K562 (cell line): ENCODE results near the gene ANKRD34A. TPM values are rescaled to one million over a fixed set of nuclear protein-coding genes. Genes with fewer than 3 reads are reported as not detected.

Source experiments
- ATAC-seq: fragments of 200-7000 bp; cut with Tn5 transposase; 3 replicates; pipeline ENCODE4 v1.9.1; 2020; ENCODE audit warnings: moderate library complexity
- BruUV-seq: library from RNA; stranded (reverse); fragments of 400-500 nt; replicated peaks from 2 replicates; lab custom pipeline; 2021; lab: Mats Ljungman, UMichigan
- CTCF ChIA-PET: fragments of 300-600 bp; formaldehyde crosslinking; extraction: SDS; loops from one replicate; lab custom pipeline; 2021; ENCODE audit warnings: low intra/inter-chr PET ratio; lab: Yijun Ruan, JAX
- POLR2A ChIA-PET: fragments of 300-600, 350-650 bp; sonication (Branson Sonifier 250); formaldehyde crosslinking; extraction: SDS; loops from one replicate; lab custom pipeline; 2021; ENCODE audit warnings: antibody characterized with exemption, inconsistent platforms; lab: Yijun Ruan, JAX
- DNase-seq, 4 experiments: peaks; one replicate each; pipeline versions ENCODE4 v3.0.0 to v3.0.0-alpha.2; 2011 to 2018; ENCODE audit warnings: low spot score in 3 of 4, mixed read lengths in 3 of 4; ENCODE audit errors: extremely low read depth in 1 of 4
- FAIRE-seq: peaks from 2 replicates; lab custom pipeline; 2011; peaks lifted over from hg19 to GRCh38; lab: Jason Lieb, UNC
- H2AFZ ChIP-seq: 2 replicates; pipeline ENCODE4 v1.6.0; 2011; ENCODE audit warnings: low read depth, low read length, control low read depth, inconsistent platforms
- H3K27ac ChIP-seq: fragments of 200-600 bp; 3 replicates; pipeline ENCODE4 v1.8.0; 2011; ENCODE audit warnings: low read depth, mild to moderate bottlenecking, control low read depth, inconsistent platforms, low read length, moderate library complexity, mixed read lengths; ENCODE audit errors: extremely low read depth
- H3K27me3 ChIP-seq, 2 experiments: fragments of 300-600 bp in 1 of 2; 2 replicates in 1 of 2; 3 replicates in 1 of 2; pipeline versions ENCODE4 v1.6.0 to v1.8.0; 2011; ENCODE audit warnings: inconsistent platforms in 2 of 2, low read length in 2 of 2, mild to moderate bottlenecking in 1 of 2, mixed read lengths in 1 of 2, moderate library complexity in 1 of 2; ENCODE audit not compliant: control insufficient read depth in 2 of 2, insufficient read depth in 2 of 2
- H3K36me3 ChIP-seq: fragments of 300-600 bp; 3 replicates; pipeline ENCODE4 v1.8.0; 2011; ENCODE audit warnings: mild to moderate bottlenecking, low read length, inconsistent platforms; ENCODE audit not compliant: control insufficient read depth, insufficient read depth
- H3K4me1 ChIP-seq, 2 experiments: fragments of 200-600 bp in 1 of 2; replicated peaks in 1 of 2; 2 replicates in 1 of 2; 3 replicates in 1 of 2; pipeline versions ENCODE4 v1.5.1 to v1.8.0; 2011; ENCODE audit warnings: inconsistent platforms in 2 of 2, low read length in 2 of 2, mild to moderate bottlenecking in 1 of 2, mixed read lengths in 1 of 2, moderate library complexity in 1 of 2; ENCODE audit not compliant: control insufficient read depth in 2 of 2, insufficient read depth in 2 of 2
- H3K4me2 ChIP-seq: 2 replicates; pipeline ENCODE4 v1.6.1; 2011; ENCODE audit warnings: low read length, control low read depth, inconsistent platforms, mixed read lengths; ENCODE audit not compliant: insufficient read depth
- H3K4me3 ChIP-seq: fragments of 200-600 bp; sonication (generic), shearing (Covaris generic); 2 replicates; pipeline ENCODE4 v1.5.1; 2016; ENCODE audit warnings: control low read depth, inconsistent platforms
- H3K79me2 ChIP-seq: fragments of 200-600 bp; 3 replicates; pipeline ENCODE4 v1.8.0; 2011; ENCODE audit warnings: low read length, inconsistent platforms; ENCODE audit not compliant: control insufficient read depth, insufficient read depth
- H3K9ac ChIP-seq, 2 experiments: 2 replicates each; pipeline versions ENCODE4 v1.6.0 to v1.6.1; 2011; ENCODE audit warnings: low read depth in 2 of 2, low read length in 2 of 2, control low read depth in 1 of 2, inconsistent platforms in 1 of 2, mild to moderate bottlenecking in 1 of 2, mixed read lengths in 1 of 2; ENCODE audit not compliant: insufficient read depth in 1 of 2
- H3K9me1 ChIP-seq: one replicate; pipeline ENCODE4 v1.6.0; 2011; ENCODE audit warnings: inconsistent platforms, mild to moderate bottlenecking, low read length, moderate library complexity; ENCODE audit not compliant: control insufficient read depth, insufficient read depth
- H3K9me3 ChIP-seq: replicated peaks from 2 replicates; pipeline ENCODE4 v1.5.1; 2011; ENCODE audit warnings: low read depth, low read length, inconsistent platforms; ENCODE audit not compliant: control insufficient read depth, insufficient read depth
- H4K20me1 ChIP-seq: replicated peaks from 2 replicates; pipeline ENCODE4 v1.6.1; 2011; ENCODE audit warnings: low read length, inconsistent platforms, mixed read lengths; ENCODE audit not compliant: control insufficient read depth, insufficient read depth
- BMI1 ChIP-seq: fragments of 150-350 bp; IDR thresholded peaks from 2 replicates; pipeline ENCODE4 v1.6.1; 2014; ENCODE audit warnings: low read length
- E2F5 ChIP-seq: sonication (generic); formaldehyde crosslinking; IDR thresholded peaks from 2 replicates; pipeline ENCODE4 v1.8.0; 2022; ENCODE audit warnings: mild to moderate bottlenecking, missing genetic modification reagents
- POLR2A ChIP-seq: fragments of 450-650 bp; conservative IDR thresholded peaks from 2 replicates; pipeline ENCODE4 v1.6.1; 2016
- RBFOX2 ChIP-seq: fragments of 200-400 bp; formaldehyde crosslinking; IDR thresholded peaks from 2 replicates; pipeline ENCODE4 v1.6.1; 2017; ENCODE audit warnings: low read depth, mild to moderate bottlenecking, low read length, moderate library complexity
- RBM25 ChIP-seq: fragments of 200-400 bp; formaldehyde crosslinking; IDR thresholded peaks from 2 replicates; pipeline ENCODE4 v1.6.1; 2018; ENCODE audit warnings: low read length, low read depth, moderate library complexity; ENCODE audit not compliant: severe bottlenecking
- RFX7 ChIP-seq: fragments of 250-450 bp; sonication (Bioruptor Pico); IDR thresholded peaks from 2 replicates; pipeline ENCODE4 v1.5.1; 2021; ENCODE audit warnings: mild to moderate bottlenecking
- ZBTB1 ChIP-seq: sonication (generic); formaldehyde crosslinking; IDR thresholded peaks from 2 replicates; pipeline ENCODE4 v1.8.1; 2023; ENCODE audit warnings: missing genetic modification reagents, low read depth, mild to moderate bottlenecking, borderline replicate concordance
- ZFP30 ChIP-seq: fragments of 250-450 bp; sonication (Bioruptor Pico); IDR thresholded peaks from 2 replicates; pipeline ENCODE4 v1.8.0; 2022; ENCODE audit warnings: moderate library complexity, mild to moderate bottlenecking, inconsistent platforms, borderline replicate concordance
- ZNF79 ChIP-seq: fragments of 250-450 bp; sonication (Bioruptor Pico); IDR thresholded peaks from 2 replicates; pipeline ENCODE4 v1.4.0; 2020; ENCODE audit warnings: low read depth, mild to moderate bottlenecking, moderate library complexity
- WGBS: fragments of 100-300 bp; shearing (Covaris generic); methylation state at CpG from one replicate; pipeline ENCODE4 v1.1.6; 2016; ENCODE audit warnings: low coverage, mixed read lengths; ENCODE audit not compliant: insufficient coverage; ENCODE audit errors: missing lambda C conversion rate; 5-methylcytosine and 5-hydroxymethylcytosine counted together
- in situ Hi-C: fragments of 300-500 bp; cut with MboI; formaldehyde crosslinking; loops from 4 replicates; pipeline ENCODE4 v1.15.0; 2018; ENCODE audit warnings: inconsistent platforms, mixed read lengths
- intact Hi-C: fragments of 100-400 bp; cut with micrococcal nuclease; formaldehyde crosslinking; loops from 2 replicates; pipeline ENCODE4 v1.14.2; 2022
- polyA plus RNA-seq, 8 experiments: library from polyadenylated mRNA; depleted of rRNA in 4 of 8; stranded (reverse) in 5 of 8; unstranded in 3 of 8; fragments of >200 nt; fragmentation: Nextera tagmentation in 2 of 8; fragmentation: Illumina TruSeq in 1 of 8; extraction: Ambion mirVana in 2 of 8; extraction: Trizol in 1 of 8; gene quantifications; 2 replicates each; pipeline versions ENCODE4 v1.2.1 to v1.2.3, GENCODE V29; 2011 to 2014; ENCODE audit warnings: inconsistent platforms in 1 of 8, missing spikeins in 1 of 8
- total RNA-seq, 7 experiments: library from RNA; depleted of rRNA in 6 of 7; stranded (reverse); fragments of >200 nt in 6 of 7; fragmentation: Illumina TruSeq in 2 of 7; extraction: Trizol in 2 of 7; gene quantifications; 2 replicates each; pipeline versions ENCODE4 v1.2.1 to v1.2.3, GENCODE V29; 2011 to 2021; ENCODE audit warnings: low replicate concordance in 1 of 7

ANKRD34A gene
- total and polyA plus RNA-seq, 9 of the 15 experiments (the other 6 are each of a cell fraction or from before 2014, with no cell fraction given), result 0.06 to 1.6 (median 0.43) TPM

GRCh38 chr1:145987926-145988325 is 23.6 kb upstream of the ANKRD34A start (continued):
- TF ChIP-seq ZFP30 (CRISPR knock-in tag), result no peak
- no peak for TF ChIP-seq ZBTB1 (CRISPR knock-in tag)
- TF ChIP-seq RBFOX2, result peak; percentile 53
- peak; percentile 42 for TF ChIP-seq RBM25
- no peak for TF ChIP-seq E2F5 (CRISPR knock-in tag)
- TF ChIP-seq POLR2A, result peak; percentile 49
- no peak for TF ChIP-seq ZNF79 (CRISPR knock-in tag)
- no peak for TF ChIP-seq RFX7
- TF ChIP-seq, all 486 proteins: peak for 7

- DNase-seq (no peak), ATAC-seq (no peak), FAIRE-seq (no peak)
- ChIA-PET CTCF (no interaction called here), POLR2A (interaction anchor here (0.9 to 15.5 kb wide), 7 partner anchors 4 to 79 kb away, joined by 3 to 320 read pairs (median 4); partner anchors contain the start of genes HJV and TXNIP)
- intact Hi-C loops, result no loop called here
- Histone ChIP-seq H3K79me2 (peaks cover 3% of the 10 kb centered on the region; the same call in 1 of the 3 replicates), H3K27me3 (no peaks in the 10 kb centered on the region), H4K20me1 (no peaks in the 10 kb centered on the region), H3K9me3 (no peaks in the 10 kb centered on the region), H3K9me1 (no peaks in the 10 kb centered on the region), H3K36me3 (no peaks in the 10 kb centered on the region), H3K4me2 (no peak overlapping the region), H2AFZ (no peak overlapping the region), H3K27ac (no peak overlapping the region), H3K9ac (no peak overlapping the region), H3K4me1 (peaks cover 12 to 45% of the 10 kb centered on the region in 2 experiments), H3K4me3 (no peak overlapping the region)
- WGBS, result 86% methylated on average over 6 of the region's 6 CpGs
- no peak for TF ChIP-seq BMI1
- no TSS peak for BruUV-seq
- in situ Hi-C loops, result no loop called here
These were observed 22.2 kb upstream of the ANKRD34A start for GRCh38 chr1:145986551-145986950.
